GM12878 (cell line): Measurements from ENCODE around the gene NOTCH4. TPM values are rescaled to one million over a fixed set of nuclear protein-coding genes. Genes with fewer than 3 reads are reported as not detected.

ENCODE experiments used
- ATAC-seq: fragments of 200-7000 bp; cut with Tn5 transposase; 3 replicates; pipeline ENCODE4 v1.9.1; 2020; ENCODE audit warnings: mild to moderate bottlenecking, moderate library complexity
- BruUV-seq: library from RNA; stranded (reverse); fragments of 400-500 nt; replicated peaks from 2 replicates; lab custom pipeline; 2021; lab: Mats Ljungman, UMichigan
- CTCF ChIA-PET: fragments of 300-600 bp; sonication (Branson Sonifier 250); formaldehyde crosslinking; extraction: SDS; loops from one replicate; lab custom pipeline; 2021; ENCODE audit warnings: inconsistent platforms; lab: Yijun Ruan, JAX
- POLR2A ChIA-PET: fragments of 350-600 bp; formaldehyde crosslinking; extraction: SDS; loops from one replicate; lab custom pipeline; 2021; ENCODE audit warnings: inconsistent platforms; lab: Charles Lee
- RAD21 ChIA-PET: fragments of 300-600 bp; sonication (Branson Sonifier 250); formaldehyde crosslinking; loops from one replicate; lab custom pipeline; 2023; ENCODE audit warnings: antibody characterized with exemption; ENCODE audit not compliant: unreplicated experiment; lab: Charles Lee
- SMC1A ChIA-PET: fragments of 300-600 bp; sonication (Branson Sonifier 250); formaldehyde crosslinking; loops from one replicate; lab custom pipeline; 2023; ENCODE audit not compliant: unreplicated experiment, uncharacterized antibody; lab: Charles Lee
- DNase-seq: peaks from one replicate; pipeline ENCODE4 v3.0.0-alpha.2; 2011; ENCODE audit warnings: low read depth, low spot score
- FAIRE-seq: peaks from 3 replicates; lab custom pipeline; 2011; peaks lifted over from hg19 to GRCh38; lab: Jason Lieb, UNC
- H2AFZ ChIP-seq: 2 replicates; pipeline ENCODE4 v1.6.0; 2011; ENCODE audit warnings: low read depth, low read length, control low read depth; ENCODE audit not compliant: control insufficient read depth
- H3K27ac ChIP-seq: 2 replicates; pipeline ENCODE4 v1.5.1; 2011; ENCODE audit warnings: control low read depth; ENCODE audit not compliant: control insufficient read depth, insufficient read depth
- H3K27me3 ChIP-seq, 2 experiments: replicated peaks in 1 of 2; 2 replicates each; pipeline versions ENCODE4 v1.6.0 to v1.6.1; 2011; ENCODE audit warnings: low read length in 1 of 2; ENCODE audit not compliant: control insufficient read depth in 2 of 2, insufficient read depth in 2 of 2
- H3K36me3 ChIP-seq, 2 experiments: 2 replicates each; pipeline ENCODE4 v1.5.1; 2011; ENCODE audit warnings: low read length in 1 of 2; ENCODE audit not compliant: control insufficient read depth in 2 of 2, insufficient read depth in 2 of 2
- H3K4me1 ChIP-seq: 2 replicates; pipeline ENCODE4 v1.6.1; 2011; ENCODE audit warnings: mild to moderate bottlenecking, low read length, moderate library complexity, mixed read lengths; ENCODE audit not compliant: control insufficient read depth, insufficient read depth
- H3K4me2 ChIP-seq: 2 replicates; pipeline ENCODE4 v1.6.0; 2011; ENCODE audit warnings: control low read depth; ENCODE audit not compliant: control insufficient read depth, insufficient read depth
- H3K4me3 ChIP-seq: fragments of 200-600 bp; sonication (generic); 2 replicates; pipeline ENCODE4 v1.5.1; 2016
- H3K79me2 ChIP-seq: 2 replicates; pipeline ENCODE4 v1.6.0; 2011; ENCODE audit warnings: low read length; ENCODE audit not compliant: control insufficient read depth, insufficient read depth
- H3K9ac ChIP-seq: 2 replicates; pipeline ENCODE4 v1.8.0; 2011; ENCODE audit warnings: low read length, control low read depth, mixed read lengths; ENCODE audit not compliant: control insufficient read depth, insufficient read depth
- H3K9me3 ChIP-seq: replicated peaks from 3 replicates; pipeline ENCODE4 v1.5.1; 2011; ENCODE audit warnings: mild to moderate bottlenecking, low read length; ENCODE audit not compliant: control insufficient read depth, insufficient read depth
- H4K20me1 ChIP-seq: 2 replicates; pipeline ENCODE4 v1.6.0; 2011; ENCODE audit not compliant: control insufficient read depth, insufficient read depth
- BCL11A ChIP-seq: IDR thresholded peaks from 2 replicates; pipeline ENCODE4 v1.6.1; 2011; ENCODE audit warnings: low read depth, low read length
- BHLHE40 ChIP-seq, 2 experiments: fragments of 450-650 bp in 1 of 2; IDR thresholded peaks; 2 replicates each; pipeline ENCODE4 v1.6.1; 2011 to 2017; ENCODE audit warnings: low read depth in 2 of 2, borderline replicate concordance in 1 of 2, improper control_type of control experiment in 1 of 2, low read length in 1 of 2, mild to moderate bottlenecking in 1 of 2
- DPF2 ChIP-seq: fragments of 450-650 bp; IDR thresholded peaks from 2 replicates; pipeline ENCODE4 v1.6.1; 2017; ENCODE audit warnings: mild to moderate bottlenecking
- NRF1 ChIP-seq: conservative IDR thresholded peaks from 2 replicates; pipeline ENCODE4 v1.6.1; 2011; ENCODE audit warnings: mild to moderate bottlenecking, low read depth, low read length, improper control_type of control experiment
- TCF12 ChIP-seq: IDR thresholded peaks from 2 replicates; pipeline ENCODE4 v1.6.1; 2011; ENCODE audit warnings: low read depth, mild to moderate bottlenecking, low read length
- ZNF274 ChIP-seq: IDR thresholded peaks from one replicate; pipeline ENCODE4 v1.8.0; 2011; ENCODE audit not compliant: insufficient read length, insufficient read depth
- ZSCAN29 ChIP-seq: fragments of 450-650 bp; IDR thresholded peaks from 2 replicates; pipeline ENCODE4 v1.6.1; 2017; ENCODE audit warnings: mild to moderate bottlenecking, moderate library complexity
- WGBS: methylation state at CpG from one replicate; pipeline ENCODE4 v1.1.6; 2016; ENCODE audit warnings: low lambda C conversion rate; ENCODE audit not compliant: insufficient replicate concordance, insufficient coverage; ENCODE audit errors: missing lambda C conversion rate; 5-methylcytosine and 5-hydroxymethylcytosine counted together
- in situ Hi-C: fragments of 300-500 bp; cut with MboI; formaldehyde crosslinking; loops from 9 replicates; pipeline ENCODE4 v1.14.3; 2018; ENCODE audit warnings: mixed read lengths
- intact Hi-C: fragments of 100-400 bp; cut with micrococcal nuclease; formaldehyde crosslinking; loops from one replicate; pipeline ENCODE4 v1.14.2; 2022; ENCODE audit not compliant: unreplicated experiment
- polyA plus RNA-seq, 11 experiments: library from polyadenylated mRNA; depleted of rRNA in 4 of 11; unstranded in 6 of 11; stranded (reverse) in 5 of 11; fragments of >200 nt; fragmentation: Nextera tagmentation in 4 of 11; fragmentation: Illumina TruSeq in 1 of 11; extraction: Ambion mirVana in 4 of 11; extraction: Trizol in 1 of 11; gene quantifications; 1 replicate in 1 of 11; 2 replicates in 10 of 11; pipeline versions ENCODE4 v1.2.1 to v1.2.3, GENCODE V29; 2011 to 2016; ENCODE audit warnings: inconsistent platforms in 2 of 11, missing spikeins in 2 of 11, low read depth in 1 of 11
- total RNA-seq, 4 experiments: library from RNA; depleted of rRNA in 3 of 4; stranded (reverse); fragments of >200 nt in 3 of 4; fragmentation: Illumina TruSeq in 1 of 4; extraction: Trizol in 1 of 4; gene quantifications; 2 replicates each; pipeline versions ENCODE4 v1.2.1 to v1.2.3, GENCODE V29; 2013 to 2021
- TF ChIP-seq, protein P1 (sequence below): IDR thresholded peaks from 2 replicates; pipeline ENCODE4 v1.6.1; 2012; ENCODE audit warnings: low read depth, low read length, improper control_type of control experiment

NOTCH4 gene
- total and polyA plus RNA-seq, 10 of the 15 experiments (the other 5 are each of a cell fraction or from before 2014, with no cell fraction given): 0.66 to 3.3 (median 1.4) TPM

GRCh38 chr6:32220021-32220420, 3.8 kb downstream of the NOTCH4 start:
- BruUV-seq: no TSS peak
- FAIRE-seq: no peak
- no peak for TF ChIP-seq ZNF274
- TF ChIP-seq DPF2: no peak
- TF ChIP-seq BHLHE40 (IDR thresholded peaks at IDR 0.05; ENCODE audit: borderline replicate concordance in 1 of 2, low read depth in 2 of 2, low read length in 1 of 2): no peak
- TF ChIP-seq TCF12: no peak
- no peak for TF ChIP-seq NRF1
- DNase-seq: no peak
- WGBS: 6% methylated on average over 4 of the region's 4 CpGs
- SMC1A ChIA-PET: no interaction called here
- intact Hi-C loops: no loop called here
- Histone ChIP-seq H3K9me3 (no peaks in the 10 kb centered on the region), H3K79me2 (no peaks in the 10 kb centered on the region), H3K27ac (no peak overlapping the region), H3K27me3 (peaks cover 3 to 4% of the 10 kb centered on the region in 2 experiments; a peak in 2 of 4 replicates), H3K4me1 (peaks cover 26% of the 10 kb centered on the region), H3K4me2 (no peak overlapping the region), H2AFZ (no peak overlapping the region), H3K9ac (no peak overlapping the region), H3K36me3 (no peaks in the 10 kb centered on the region), H3K4me3 (no peak overlapping the region), H4K20me1 (no peaks in the 10 kb centered on the region)
- in situ Hi-C loops: no loop called here
- CTCF ChIA-PET: no interaction called here
- POLR2A ChIA-PET: no interaction called here
- no peak for ATAC-seq
- RAD21 ChIA-PET: no interaction called here

DNA sequence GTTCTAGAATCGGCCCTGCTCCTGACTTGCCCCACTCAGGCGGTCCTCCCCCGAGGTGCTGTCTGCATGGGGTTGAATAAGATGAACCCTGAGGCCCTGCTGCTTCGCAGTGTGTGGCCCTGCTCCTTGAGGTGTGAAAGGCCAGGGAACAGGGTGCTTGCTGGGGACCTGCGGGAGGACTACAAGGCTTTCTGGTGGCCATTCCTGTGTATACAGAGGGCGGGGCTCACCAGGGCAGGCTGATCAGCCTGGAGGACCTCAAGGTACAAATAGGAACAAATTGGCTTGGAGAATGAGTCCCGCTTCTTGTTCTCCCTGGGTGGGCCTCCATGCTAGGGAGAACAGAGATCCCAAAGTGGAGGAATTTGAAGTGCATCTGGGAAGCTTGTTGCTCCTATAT, 5.7 kb downstream of the NOTCH4 start:
- Histone ChIP-seq H3K36me3 (no peaks in the 10 kb centered on the region), H3K9ac (no peak overlapping the region), H3K9me3 (no peaks in the 10 kb centered on the region), H4K20me1 (no peaks in the 10 kb centered on the region), H3K4me3 (no peak overlapping the region), H3K4me2 (no peak overlapping the region), H3K27me3 (peaks cover 3 to 4% of the 10 kb centered on the region in 2 experiments; a peak in 3 of 4 replicates), H3K27ac (no peak overlapping the region), H2AFZ (no peak overlapping the region), H3K4me1 (peaks cover 9% of the 10 kb centered on the region), H3K79me2 (no peaks in the 10 kb centered on the region)
- ChIA-PET SMC1A (interaction anchor here (0.9 kb wide), 1 partner anchor 48 kb away, joined by 3 read pairs; no protein-coding TSS in a partner anchor), POLR2A (no interaction called here), RAD21 (no interaction called here), CTCF (interaction anchor here (1.2 to 2.1 kb wide), 2 partner anchors 100 to 568 kb away, joined by 3 to 4 read pairs; no protein-coding TSS in a partner anchor)
- TF ChIP-seq, protein P1, sequence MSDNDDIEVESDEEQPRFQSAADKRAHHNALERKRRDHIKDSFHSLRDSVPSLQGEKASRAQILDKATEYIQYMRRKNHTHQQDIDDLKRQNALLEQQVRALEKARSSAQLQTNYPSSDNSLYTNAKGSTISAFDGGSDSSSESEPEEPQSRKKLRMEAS: no peak
- TF ChIP-seq BCL11A: no peak
- TF ChIP-seq ZSCAN29: no peak
- ATAC-seq: no peak
- DNase-seq: no peak
- in situ Hi-C loops (no loop called here), intact Hi-C loops (no loop called here)
- no peak for FAIRE-seq
- BruUV-seq: no TSS peak
- 31% methylated on average over 7 of the region's 7 CpGs for WGBS
